IPS-20b (cell line): ENCODE results near the gene EYA2.
A peak's percentile ranks its signal among the peaks of the same experiment; 100 is the strongest.
"Not testable (repeated sequence)": the region's sequence is repeated elsewhere in the genome, so short reads cannot be mapped to it uniquely, and the experiment has no call there.

Experiments
- H3K27ac ChIP-seq: one replicate; pipeline ENCODE4 v1.5.1; 2013; ENCODE audit warnings: low read length
- H3K27me3 ChIP-seq: 2 replicates; pipeline ENCODE4 v1.6.1; 2013; ENCODE audit warnings: mild to moderate bottlenecking, low read length, inconsistent platforms; ENCODE audit not compliant: insufficient read depth
- H3K36me3 ChIP-seq: 2 replicates; pipeline ENCODE4 v1.6.1; 2013; ENCODE audit warnings: low read depth, mild to moderate bottlenecking, inconsistent platforms, low read length, moderate library complexity; ENCODE audit not compliant: insufficient read depth
- H3K4me1 ChIP-seq: 2 replicates; pipeline ENCODE4 v1.6.1; 2013; ENCODE audit warnings: mild to moderate bottlenecking, control low read depth, inconsistent platforms, low read length, moderate library complexity; ENCODE audit not compliant: insufficient read depth
- H3K4me3 ChIP-seq: 2 replicates; pipeline ENCODE4 v1.5.1; 2013; ENCODE audit warnings: mild to moderate bottlenecking, low read length, inconsistent platforms
- H3K9ac ChIP-seq: 2 replicates; pipeline ENCODE4 v1.6.1; 2013; ENCODE audit warnings: low read depth, mild to moderate bottlenecking, inconsistent platforms, low read length, moderate library complexity
- H3K9me3 ChIP-seq: 2 replicates; pipeline ENCODE4 v1.6.1; 2013; ENCODE audit warnings: mild to moderate bottlenecking, low read depth, low read length, inconsistent platforms; ENCODE audit not compliant: insufficient read depth

Gene EYA2

DNA sequence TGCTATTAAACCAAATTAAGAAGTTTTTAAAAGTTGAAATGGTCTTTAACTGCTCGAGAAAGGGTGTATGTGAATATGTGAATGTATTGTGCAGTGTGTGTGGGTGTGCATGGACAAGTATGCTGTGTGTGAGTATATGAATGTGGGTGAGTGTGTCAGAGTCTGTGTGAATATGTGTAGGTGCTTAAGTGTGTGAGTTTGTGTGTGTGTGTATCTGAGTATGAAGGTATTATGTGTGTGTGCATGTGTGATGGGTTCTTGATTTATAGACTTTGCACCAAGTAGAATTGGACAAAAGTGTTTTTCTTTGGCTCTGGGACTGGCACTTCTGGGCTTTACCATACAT is 21.6 kb downstream of the EYA2 start:
- no peak overlapping the region for H3K9ac ChIP-seq

DNA sequence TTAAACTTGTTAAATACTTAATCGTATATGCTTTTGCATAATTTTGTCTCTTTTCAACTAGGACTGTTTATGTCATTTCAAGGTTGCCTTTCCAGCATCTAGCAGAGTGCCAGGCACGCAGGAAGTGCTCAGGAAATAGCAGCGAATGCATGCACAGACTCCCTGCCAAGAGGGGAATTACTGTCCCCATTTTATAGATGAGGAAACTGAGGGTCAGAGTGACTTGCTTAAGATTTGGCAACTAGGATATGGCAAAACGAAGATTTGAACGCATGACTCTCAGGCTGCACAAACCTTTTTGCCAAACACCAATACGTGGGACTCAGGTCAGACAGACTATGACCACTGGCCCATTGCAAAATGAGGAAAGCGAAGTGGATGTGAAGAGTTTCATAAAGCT is 22.5 kb downstream of the EYA2 start:
- Histone ChIP-seq H3K4me3 (no peak overlapping the region), H3K27me3 (no peaks in the 10 kb centered on the region), H3K27ac (no peak overlapping the region), H3K9ac (no peak overlapping the region), H3K9me3 (no peaks in the 10 kb centered on the region), H3K36me3 (no peaks in the 10 kb centered on the region), H3K4me1 (no peaks in the 10 kb centered on the region)

More for the DNA sequence above, 21.6 kb downstream of the EYA2 start:
- H3K9me3 ChIP-seq = no peaks in the 10 kb centered on the region
- H3K27ac ChIP-seq = no peak overlapping the region
- H3K27me3 ChIP-seq = no peaks in the 10 kb centered on the region
- no peaks in the 10 kb centered on the region for H3K36me3 ChIP-seq
- H3K4me1 ChIP-seq = no peaks in the 10 kb centered on the region
- H3K4me3 ChIP-seq = no peak overlapping the region

DNA sequence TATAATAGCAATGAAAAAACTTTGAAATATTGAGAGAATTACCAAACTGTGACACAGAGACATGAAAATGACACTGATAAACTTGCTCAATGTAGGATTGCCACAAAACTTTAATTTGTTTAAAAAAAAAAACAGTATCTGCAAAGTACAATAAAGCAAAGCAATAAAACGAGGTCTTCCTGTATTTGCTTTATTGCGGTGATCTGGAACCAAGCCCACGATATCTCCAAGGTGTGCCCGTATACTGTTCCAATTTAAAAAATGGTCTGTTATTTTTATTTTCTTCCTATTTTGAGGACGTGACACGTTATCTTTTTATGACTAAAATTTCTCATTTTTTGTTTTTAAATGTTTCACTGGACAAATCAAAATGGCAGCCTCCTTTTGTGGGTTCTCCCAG is 25.5 kb downstream of the EYA2 start:
- no peaks in the 10 kb centered on the region for H3K36me3 ChIP-seq
- no peaks in the 10 kb centered on the region for H3K27me3 ChIP-seq
- H3K4me1 ChIP-seq = peaks cover 5% of the 10 kb centered on the region; the same call in 1 of the 2 replicates
- H3K27ac ChIP-seq = no peak overlapping the region
- H3K9ac ChIP-seq = no peak overlapping the region
- no peaks in the 10 kb centered on the region; the same call in 1 of the 2 replicates for H3K9me3 ChIP-seq
- no peak overlapping the region for H3K4me3 ChIP-seq

DNA sequence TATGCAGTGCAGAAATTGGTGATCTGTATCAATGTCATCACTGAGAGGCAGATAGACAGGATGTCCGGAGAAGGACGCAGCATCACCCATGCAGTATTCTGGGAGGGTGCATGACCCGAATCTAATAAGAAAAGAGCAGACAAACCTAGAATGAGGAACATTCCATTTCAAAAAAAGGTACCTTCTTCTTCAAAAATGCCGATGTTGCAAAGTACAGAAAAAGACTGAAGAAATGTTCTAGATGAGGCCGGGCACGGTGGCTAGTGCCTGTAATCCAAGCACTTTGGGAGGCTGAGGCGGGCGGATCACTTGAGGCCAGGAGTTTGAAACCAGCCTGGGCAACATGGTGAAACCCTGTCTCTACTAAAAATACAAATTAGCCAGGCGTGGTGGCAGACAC is 28.2 kb downstream of the EYA2 start:
- not testable (repeated sequence) for H3K9me3 ChIP-seq, H3K4me1 ChIP-seq, H3K4me3 ChIP-seq, H3K27ac ChIP-seq, H3K9ac ChIP-seq, H3K36me3 ChIP-seq, H3K27me3 ChIP-seq

DNA sequence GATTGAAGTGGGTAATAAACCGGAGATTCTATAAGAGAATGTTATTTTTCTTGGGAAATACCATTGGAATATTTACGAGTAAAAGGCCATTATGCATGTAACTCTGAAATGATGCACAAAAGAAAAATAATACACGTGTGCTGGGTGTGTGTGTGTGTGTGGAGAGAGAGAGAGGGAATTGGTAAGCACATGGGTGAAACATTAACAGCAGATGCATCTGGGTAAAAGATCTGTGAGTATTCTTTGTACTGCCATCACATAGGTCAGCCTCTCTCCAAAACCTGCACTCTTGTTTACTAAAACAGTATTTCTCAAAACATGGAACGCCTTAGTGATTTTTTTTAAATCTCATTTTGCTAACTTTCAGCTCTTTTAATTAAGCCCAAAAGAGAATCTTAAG is 28.9 kb downstream of the EYA2 start:
- H3K36me3 ChIP-seq = no peaks in the 10 kb centered on the region
- H3K4me1 ChIP-seq = peaks cover 7% of the 10 kb centered on the region; the same call in 1 of the 2 replicates
- H3K27ac ChIP-seq = no peak overlapping the region
- H3K27me3 ChIP-seq = no peaks in the 10 kb centered on the region
- no peaks in the 10 kb centered on the region; the same call in 1 of the 2 replicates for H3K9me3 ChIP-seq
- no peak overlapping the region for H3K4me3 ChIP-seq
- no peak overlapping the region for H3K9ac ChIP-seq

DNA sequence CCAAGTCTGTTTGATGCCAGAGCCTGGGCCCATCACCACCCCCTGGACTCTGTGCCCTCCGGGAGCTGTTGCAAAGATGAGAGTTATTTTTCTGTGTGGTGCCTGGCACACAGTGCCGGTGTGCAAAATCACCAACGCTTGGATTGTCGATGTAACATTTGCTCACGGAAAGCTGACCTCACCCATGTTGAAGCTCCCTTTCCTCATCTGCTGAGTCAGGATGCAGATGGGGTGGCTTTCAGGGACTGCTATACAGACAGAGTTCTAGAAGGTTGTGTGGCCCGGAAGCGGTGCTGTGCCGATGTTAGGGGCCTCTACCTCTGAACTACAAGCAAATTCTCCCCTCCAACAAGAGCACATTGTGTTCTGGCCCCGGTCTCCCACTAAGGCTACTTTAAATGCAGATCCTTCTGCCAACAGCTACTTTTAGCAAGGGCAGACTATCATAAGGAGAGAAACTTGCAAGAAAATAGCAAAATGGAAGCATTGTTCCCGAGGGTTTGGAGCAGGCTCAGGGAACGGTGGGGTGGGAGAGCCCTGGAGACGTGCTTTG is 34.0 kb downstream of the EYA2 start:
- no peaks in the 10 kb centered on the region for H3K27me3 ChIP-seq
- no peaks in the 10 kb centered on the region for H3K36me3 ChIP-seq
- no peaks in the 10 kb centered on the region; the same call in 1 of the 2 replicates for H3K9me3 ChIP-seq
- H3K4me1 ChIP-seq = peaks cover 5% of the 10 kb centered on the region; the same call in 1 of the 2 replicates
- H3K9ac ChIP-seq = peak overlapping the region; percentile 7
- H3K27ac ChIP-seq = no peak overlapping the region
- no peak overlapping the region for H3K4me3 ChIP-seq

DNA sequence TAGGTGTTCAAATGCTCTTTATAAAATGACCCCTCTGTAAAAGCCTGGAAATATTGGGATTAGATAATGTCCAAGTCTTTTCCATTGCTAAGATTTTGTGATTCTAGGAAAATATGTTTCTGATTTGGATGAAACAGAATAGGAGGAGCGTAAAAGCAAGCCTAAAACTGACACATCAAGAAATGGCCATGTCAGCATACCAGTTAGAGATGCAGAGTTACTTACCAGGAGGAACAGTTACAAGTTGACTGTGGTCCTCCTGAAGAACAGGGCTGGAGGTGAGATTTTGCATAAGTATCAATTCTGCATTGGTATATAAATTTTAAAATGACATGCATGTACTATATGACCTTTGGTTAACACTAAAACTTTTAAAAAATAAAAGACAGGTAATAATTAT is 35.3 kb downstream of the EYA2 start:
- Histone ChIP-seq H3K9me3 (no peaks in the 10 kb centered on the region; the same call in 1 of the 2 replicates), H3K4me3 (no peak overlapping the region), H3K36me3 (no peaks in the 10 kb centered on the region), H3K27ac (no peak overlapping the region), H3K27me3 (no peaks in the 10 kb centered on the region), H3K9ac (no peak overlapping the region), H3K4me1 (peaks cover 3% of the 10 kb centered on the region; the same call in 1 of the 2 replicates)

DNA sequence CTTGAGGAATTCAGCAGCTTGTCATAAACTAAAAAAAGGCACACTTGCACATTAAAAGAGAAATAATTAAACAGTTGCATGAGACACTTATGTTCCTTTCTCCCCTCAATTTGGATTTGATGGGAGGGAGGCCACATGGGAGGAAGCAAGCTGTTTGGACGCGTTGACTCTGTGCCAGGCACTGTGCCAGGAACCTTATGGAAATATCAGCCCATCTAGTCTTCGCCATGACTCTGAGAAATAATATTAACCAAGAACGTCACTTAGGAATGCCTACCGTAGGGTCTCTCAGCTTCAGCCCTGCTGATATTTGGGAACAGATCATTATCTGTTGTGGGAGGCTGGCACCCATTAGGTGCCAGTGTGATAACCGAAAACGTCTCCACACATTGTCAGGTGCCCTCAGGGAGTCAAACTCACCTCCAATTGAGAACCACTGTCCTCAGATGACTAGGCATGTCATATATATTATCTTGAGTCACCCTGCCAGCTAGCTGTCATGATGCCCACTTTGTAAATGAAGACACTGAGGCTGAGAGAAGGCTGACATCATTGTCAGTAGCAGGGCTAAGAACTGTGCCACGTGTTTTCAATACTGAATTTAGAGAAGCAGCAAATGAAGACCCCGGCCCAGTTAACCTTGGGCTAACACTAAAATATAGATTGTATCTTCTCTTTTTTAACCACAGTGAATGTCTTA is 36.1 kb downstream of the EYA2 start:
- H3K9me3 ChIP-seq = no peaks in the 10 kb centered on the region
- H3K27ac ChIP-seq = no peak overlapping the region
- H3K36me3 ChIP-seq = no peaks in the 10 kb centered on the region
- no peak overlapping the region for H3K9ac ChIP-seq
- peaks cover 3% of the 10 kb centered on the region; the same call in 1 of the 2 replicates for H3K4me1 ChIP-seq
- no peak overlapping the region for H3K4me3 ChIP-seq
- no peaks in the 10 kb centered on the region for H3K27me3 ChIP-seq

DNA sequence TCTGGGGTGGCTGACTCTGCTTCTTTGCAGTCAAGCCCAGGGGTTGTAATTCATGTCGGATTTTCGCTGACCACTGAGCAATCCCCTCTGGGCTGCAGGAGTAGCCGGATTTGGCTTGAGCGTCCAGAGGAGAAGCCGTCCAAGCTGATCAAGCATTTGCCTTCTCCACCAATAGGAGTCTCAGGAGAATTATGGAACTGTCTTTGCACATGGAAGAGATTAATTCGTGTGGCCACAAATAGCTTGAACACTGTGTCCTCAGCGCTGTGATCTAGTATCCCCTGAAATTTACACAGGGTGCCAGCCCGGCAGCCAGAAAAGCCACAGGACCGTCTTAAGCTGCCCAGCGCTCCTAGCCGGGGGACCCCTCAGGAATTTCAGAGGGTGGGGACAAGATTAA is 37.1 kb downstream of the EYA2 start:
- peaks cover 3% of the 10 kb centered on the region; the same call in 1 of the 2 replicates for H3K4me1 ChIP-seq
- H3K4me3 ChIP-seq = no peak overlapping the region
- no peaks in the 10 kb centered on the region for H3K9me3 ChIP-seq
- no peak overlapping the region for H3K9ac ChIP-seq
- H3K27me3 ChIP-seq = no peaks in the 10 kb centered on the region
- no peak overlapping the region for H3K27ac ChIP-seq
- H3K36me3 ChIP-seq = no peaks in the 10 kb centered on the region

DNA sequence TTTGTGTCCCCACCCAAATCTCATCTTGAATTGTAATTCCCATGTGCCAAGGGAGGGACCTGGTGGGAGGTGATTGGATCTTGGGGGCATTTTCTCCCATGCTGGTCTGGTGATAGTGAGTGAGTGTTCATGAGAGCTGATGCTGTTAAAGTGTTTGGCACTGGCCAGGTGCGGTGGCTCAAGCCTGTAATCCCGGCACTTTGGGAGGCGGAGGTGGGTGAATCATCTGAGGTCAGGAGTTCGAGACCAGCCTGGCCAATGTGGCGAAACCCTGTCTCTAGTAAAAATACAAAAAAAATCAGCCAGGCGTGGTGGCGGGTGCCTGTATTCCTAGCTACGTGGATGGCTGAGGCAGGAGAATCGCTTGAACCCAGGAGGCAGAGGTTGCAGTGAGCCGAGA is 37.8 kb downstream of the EYA2 start:
- H3K27ac ChIP-seq, H3K4me3 ChIP-seq, H3K36me3 ChIP-seq, H3K4me1 ChIP-seq, H3K9me3 ChIP-seq, H3K9ac ChIP-seq, H3K27me3 ChIP-seq: not testable (repeated sequence)

DNA sequence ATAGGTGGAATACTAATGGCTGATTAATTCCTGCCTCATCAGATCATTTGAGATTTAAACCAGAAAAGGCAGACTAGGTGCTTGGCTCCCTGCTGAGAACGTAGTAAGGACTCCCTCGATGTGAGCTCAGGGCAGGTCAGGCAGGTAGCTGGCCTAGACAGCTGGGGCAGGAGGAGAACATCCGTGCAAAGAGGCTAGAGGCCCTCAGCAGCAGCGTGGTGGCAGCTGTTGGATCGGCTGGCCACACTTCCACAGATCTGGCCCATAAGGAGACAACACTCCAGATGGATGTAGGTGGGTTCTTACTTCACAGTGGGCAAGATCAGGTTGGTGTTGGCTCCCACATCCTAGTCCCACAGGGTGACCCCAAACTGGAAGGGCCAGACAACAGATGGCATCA is 38.5 kb downstream of the EYA2 start:
- H3K36me3 ChIP-seq = no peaks in the 10 kb centered on the region

DNA sequence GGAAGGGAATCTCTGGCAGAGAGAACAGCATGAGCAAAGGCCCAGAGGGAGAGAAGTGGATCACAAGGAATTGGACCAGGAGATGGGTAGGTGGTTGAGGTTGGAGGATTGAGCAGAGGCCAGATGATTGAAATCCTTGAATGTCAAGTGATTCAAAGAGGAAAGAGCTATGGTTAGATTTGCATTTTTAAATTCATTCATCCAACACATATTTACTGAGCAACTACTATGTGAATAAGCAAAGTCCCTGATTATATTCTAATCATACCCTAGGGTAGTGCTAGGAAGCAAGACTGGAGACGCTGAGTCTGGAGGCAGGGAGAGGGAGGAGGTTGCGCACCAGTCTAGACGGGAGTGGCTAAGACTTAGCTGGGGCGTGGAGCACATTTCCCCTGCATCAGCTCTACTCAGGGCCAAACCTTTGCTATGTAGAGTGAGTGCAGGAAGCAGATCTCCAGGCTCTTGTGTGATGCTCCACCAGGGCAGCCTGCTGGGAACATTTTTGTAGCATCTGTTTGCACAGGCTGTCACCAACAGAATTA is 40.2 kb downstream of the EYA2 start:
- no peaks in the 10 kb centered on the region for H3K27me3 ChIP-seq
- H3K27ac ChIP-seq = no peak overlapping the region
- no peak overlapping the region for H3K4me3 ChIP-seq
- no peaks in the 10 kb centered on the region for H3K4me1 ChIP-seq
- H3K36me3 ChIP-seq = no peaks in the 10 kb centered on the region
- H3K9ac ChIP-seq = no peak overlapping the region
- no peaks in the 10 kb centered on the region for H3K9me3 ChIP-seq

More for the DNA sequence above, 38.5 kb downstream of the EYA2 start:
- Histone ChIP-seq H3K9me3 (no peaks in the 10 kb centered on the region), H3K27me3 (no peaks in the 10 kb centered on the region), H3K27ac (no peak overlapping the region), H3K9ac (no peak overlapping the region), H3K4me3 (no peak overlapping the region), H3K4me1 (peaks cover 3% of the 10 kb centered on the region; the same call in 1 of the 2 replicates)
